Measurements from ENCODE around the gene POM121C.
"Not testable (repeated sequence)": the region's sequence is repeated elsewhere in the genome, so short reads cannot be mapped to it uniquely, and the experiment has no call there.

DNA sequence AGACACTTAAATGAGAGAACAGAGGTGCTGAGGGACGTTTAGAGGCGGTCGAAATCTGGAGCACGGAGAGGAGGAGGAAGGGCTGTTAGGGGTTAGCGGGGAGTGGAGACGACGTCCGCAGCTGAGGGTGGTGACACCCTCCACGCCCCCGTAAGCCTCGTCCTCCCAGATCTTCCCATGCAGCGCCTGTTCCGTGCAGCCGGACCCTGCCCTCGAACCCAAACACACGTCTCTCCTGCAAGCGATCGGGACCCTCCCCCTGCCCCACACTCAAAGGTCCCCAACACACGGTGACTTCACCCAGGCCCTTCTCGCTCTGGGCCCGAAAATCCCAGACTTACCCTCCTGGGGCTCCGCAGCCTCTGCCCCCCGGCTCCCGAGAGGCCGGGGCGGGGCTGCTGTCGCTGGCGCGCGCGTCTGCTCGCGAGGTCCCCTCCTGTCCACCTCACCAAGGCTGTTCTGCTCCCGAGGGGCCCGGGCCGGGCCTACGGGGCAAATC lies 41.2 kb upstream of the POM121C start:
- not testable (repeated sequence) for TF ChIP-seq POLR2A (IDR thresholded peaks at IDR 0.05); CTCF (IDR thresholded peaks at IDR 0.05 in 8 of 11, conservative IDR thresholded peaks at IDR 0.05 in 3 of 11)
